GM12874 (cell line): Measurements from ENCODE around the gene PNISR.

ENCODE experiments used
- CTCF ChIP-seq: IDR thresholded peaks from 2 replicates; pipeline ENCODE4 v1.5.1; 2011; ENCODE audit warnings: low read depth, mild to moderate bottlenecking, control low read depth, low read length, moderate library complexity; ENCODE audit not compliant: insufficient read depth

Gene PNISR

DNA sequence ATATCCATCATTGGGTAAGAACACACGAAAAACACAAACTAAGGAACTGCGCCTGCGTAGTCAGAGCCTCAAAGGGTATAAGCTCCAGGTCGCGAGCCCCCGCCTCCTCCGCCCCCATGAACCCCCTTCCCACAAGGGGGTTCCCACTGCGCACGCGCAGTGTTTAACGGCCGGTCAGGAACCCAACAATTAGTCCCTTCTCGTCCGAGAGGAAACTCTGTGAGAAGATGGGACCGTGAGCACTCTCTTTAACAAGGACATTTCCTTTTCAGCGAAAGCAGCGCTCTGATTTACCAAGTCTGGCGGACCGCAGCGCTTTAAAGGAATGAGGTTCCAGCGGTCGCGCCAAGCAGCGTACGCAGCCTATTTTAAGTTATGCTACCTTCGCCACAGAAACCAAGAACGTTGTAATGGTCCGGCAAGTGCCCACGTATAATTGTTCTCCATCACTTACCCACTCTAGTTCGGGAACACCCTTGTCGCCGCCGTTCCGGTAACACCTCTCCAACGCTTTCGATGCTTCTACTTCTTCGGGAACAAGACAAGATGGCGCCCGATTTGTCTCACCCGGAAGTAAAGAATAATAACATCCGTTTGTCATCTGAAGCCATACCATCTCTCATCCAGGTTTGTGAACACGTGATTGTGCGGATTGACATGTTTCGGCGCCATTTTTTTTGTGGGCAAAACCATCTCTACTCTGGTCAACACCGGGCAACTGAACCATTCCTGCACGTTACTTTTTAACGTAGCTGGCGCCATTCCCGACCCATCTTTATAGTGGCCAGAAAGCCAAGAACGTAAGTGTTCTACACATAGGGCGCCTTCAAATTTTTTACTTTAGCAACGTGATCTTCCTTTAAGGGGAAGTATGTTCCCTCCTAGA is at the start of gene PNISR:
PNISR (minus strand) TSS at position 548 of the 886 bp plus-strand sequence. CDS start 10,649 bp downstream, outside the sequence.
- TF ChIP-seq CTCF = no peak

- TF ChIP-seq CTCF = no peak
Measured at GRCh38 chr6:99473730-99474129, 48.6 kb upstream of the PNISR start.

DNA sequence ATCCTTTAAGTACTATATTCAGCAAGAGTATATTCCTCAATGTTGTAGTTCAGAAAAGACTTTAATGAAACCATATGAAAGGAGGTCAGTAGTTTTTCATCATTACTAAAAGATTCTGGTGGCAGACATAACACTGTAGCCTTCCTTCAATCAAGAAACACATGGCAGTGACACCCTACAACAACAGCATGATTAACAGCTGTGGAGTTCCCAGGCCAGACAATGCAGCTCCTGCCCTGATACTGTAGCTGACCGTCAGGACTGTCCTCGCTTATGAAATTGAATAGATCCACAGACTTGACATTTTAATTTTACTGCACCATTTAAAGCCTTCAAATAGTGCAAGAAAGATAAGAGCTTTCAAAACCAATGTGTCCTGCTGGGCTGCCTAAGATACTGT is 46.5 kb upstream of the PNISR start:
- TF ChIP-seq CTCF = no peak

- TF ChIP-seq CTCF = peak; percentile 36; the same call in 1 of the 2 replicates
Measured at GRCh38 chr6:99467509-99468106, 42.5 kb upstream of the PNISR start.

GRCh38 chr6:99458319-99458718 is 33.2 kb upstream of the PNISR start:
- peak; percentile 32; the same call in 1 of the 2 replicates for TF ChIP-seq CTCF

GRCh38 chr6:99446076-99446475 is 21.0 kb upstream of the PNISR start:
- TF ChIP-seq CTCF = no peak

DNA sequence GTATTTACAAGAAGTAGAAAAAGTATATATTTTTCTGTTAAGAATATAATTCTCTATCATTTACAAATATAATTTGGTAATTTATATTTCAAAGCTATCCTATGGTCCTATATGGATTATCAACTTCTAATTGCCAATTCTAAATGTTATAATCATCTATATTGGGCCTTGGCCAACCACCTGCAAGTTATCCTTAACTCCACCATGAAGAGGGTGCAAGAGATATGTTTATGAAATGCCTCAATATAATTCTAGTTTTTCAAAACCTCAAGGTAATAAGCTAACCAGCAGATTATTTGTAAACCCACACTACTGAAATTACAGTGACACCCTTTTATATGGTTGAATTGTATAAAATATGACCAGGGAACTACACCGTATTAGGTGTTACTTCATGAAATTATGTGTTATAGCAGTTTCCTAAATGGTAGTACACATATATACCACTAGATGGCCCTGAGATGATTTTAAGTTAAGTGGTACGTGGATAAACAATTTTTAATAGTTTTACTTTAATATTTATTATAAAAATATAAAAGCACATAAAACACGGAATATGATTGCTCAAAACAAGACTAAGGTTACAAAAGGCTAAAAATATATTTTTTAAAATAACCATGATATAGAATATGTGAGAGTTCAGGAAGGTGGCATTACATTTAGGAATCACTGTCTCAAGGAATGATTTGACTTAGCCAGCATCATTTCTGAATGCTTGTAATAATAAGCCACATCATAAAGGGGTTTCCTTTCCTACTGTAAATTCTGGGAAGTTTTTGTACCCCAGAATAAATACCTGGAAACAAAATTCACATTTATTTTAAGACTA is 9.8 kb upstream of the PNISR start:
- TF ChIP-seq CTCF = peak; percentile 19; the same call in 1 of the 2 replicates
